ENCODE measurements around the gene KIAA1671. TPM values are rescaled to one million over a fixed set of nuclear protein-coding genes. Genes with fewer than 3 reads are reported as not detected.

Gene KIAA1671
- total RNA-seq, 4 donors from 2014 or later: 83.1 to 162 (median 105) TPM

DNA sequence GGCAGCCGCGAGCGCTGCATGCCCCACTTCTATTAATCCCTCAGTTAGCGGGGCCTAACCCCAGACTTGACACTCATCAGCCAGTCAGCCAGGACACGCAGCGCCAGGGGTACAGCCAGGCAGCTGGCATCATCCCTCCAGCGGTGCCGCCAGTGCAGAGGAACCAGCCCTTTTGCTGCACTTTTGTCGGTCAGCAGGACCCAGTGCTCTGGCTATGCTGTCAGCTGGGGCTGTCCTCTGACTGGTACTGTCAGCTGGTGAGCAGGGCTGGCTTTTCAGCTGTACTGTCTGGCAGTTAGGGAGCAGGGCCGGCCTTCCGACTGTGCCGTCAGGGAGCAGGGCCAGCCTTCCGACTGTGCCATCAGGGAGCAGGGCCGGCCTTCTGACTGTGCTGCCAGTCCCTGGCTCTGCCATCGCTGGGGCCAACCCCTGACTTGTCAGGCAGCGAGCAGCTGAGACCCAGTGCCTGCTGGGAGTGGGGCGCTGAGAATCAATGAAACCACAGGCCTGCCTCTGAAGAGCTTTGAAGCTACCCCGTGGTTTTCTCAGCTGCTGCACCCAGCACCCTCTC lies 115.4 kb downstream of the KIAA1671 start:
- Histone ChIP-seq H3K9me3 (no peaks in the 10 kb centered on the region), H3K36me3 (no peaks in the 10 kb centered on the region), H3K27me3 (no peaks in the 10 kb centered on the region), H3K4me1 (peaks cover 0 to 4% (median 4%) of the 10 kb centered on the region in 4 donors), H3K27ac (peak overlapping the region in 3 of 4 donors; percentile 24 to 49 (median 47)), H3K4me3 (no peak overlapping the region)
- WGBS, 2 donors (ENCODE audit: low coverage in 1 of 2): 82% methylated on average over 13 of the region's 18 CpGs; no CpG with 5 or more reads in 1 of the 2 donors
- DNase-seq: peak; percentile 41
- in situ Hi-C loops (cut with MboI; ENCODE audit: low pct_ligation_motif_present in 1 of 4, low pct_unique_long_range_greater_than_20kb in 1 of 4, low sequenced_read_pairs in 3 of 4) (no loop called here), intact Hi-C loops (cut with DNase I; ENCODE audit: low total_unique reads) (no loop called here)
- no peak for TF ChIP-seq EP300 (IDR thresholded peaks at IDR 0.05; ENCODE audit: low read depth)
- no peak for TF ChIP-seq POLR2A (IDR thresholded peaks at IDR 0.05)
- no peak for TF ChIP-seq POLR2AphosphoS5 (IDR thresholded peaks at IDR 0.05)
- TF ChIP-seq, protein P1, sequence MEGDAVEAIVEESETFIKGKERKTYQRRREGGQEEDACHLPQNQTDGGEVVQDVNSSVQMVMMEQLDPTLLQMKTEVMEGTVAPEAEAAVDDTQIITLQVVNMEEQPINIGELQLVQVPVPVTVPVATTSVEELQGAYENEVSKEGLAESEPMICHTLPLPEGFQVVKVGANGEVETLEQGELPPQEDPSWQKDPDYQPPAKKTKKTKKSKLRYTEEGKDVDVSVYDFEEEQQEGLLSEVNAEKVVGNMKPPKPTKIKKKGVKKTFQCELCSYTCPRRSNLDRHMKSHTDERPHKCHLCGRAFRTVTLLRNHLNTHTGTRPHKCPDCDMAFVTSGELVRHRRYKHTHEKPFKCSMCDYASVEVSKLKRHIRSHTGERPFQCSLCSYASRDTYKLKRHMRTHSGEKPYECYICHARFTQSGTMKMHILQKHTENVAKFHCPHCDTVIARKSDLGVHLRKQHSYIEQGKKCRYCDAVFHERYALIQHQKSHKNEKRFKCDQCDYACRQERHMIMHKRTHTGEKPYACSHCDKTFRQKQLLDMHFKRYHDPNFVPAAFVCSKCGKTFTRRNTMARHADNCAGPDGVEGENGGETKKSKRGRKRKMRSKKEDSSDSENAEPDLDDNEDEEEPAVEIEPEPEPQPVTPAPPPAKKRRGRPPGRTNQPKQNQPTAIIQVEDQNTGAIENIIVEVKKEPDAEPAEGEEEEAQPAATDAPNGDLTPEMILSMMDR (IDR thresholded peaks at IDR 0.05): no peak

GRCh38 chr22:25068707-25069106 lies 116.2 kb downstream of the KIAA1671 start:
- WGBS, 2 donors (ENCODE audit: low coverage in 1 of 2): 94% methylated on average over 9 of the region's 9 CpGs; no CpG with 5 or more reads in 1 of the 2 donors
- TF ChIP-seq, protein P1 (IDR thresholded peaks at IDR 0.05): no peak
- TF ChIP-seq POLR2A (IDR thresholded peaks at IDR 0.05) (no peak), EP300 (IDR thresholded peaks at IDR 0.05; ENCODE audit: low read depth) (no peak), POLR2AphosphoS5 (IDR thresholded peaks at IDR 0.05) (no peak)
- Histone ChIP-seq H3K4me1 (peaks cover 0 to 4% (median 4%) of the 10 kb centered on the region in 4 donors), H3K9me3 (no peaks in the 10 kb centered on the region), H3K36me3 (no peaks in the 10 kb centered on the region), H3K27ac (peak overlapping the region; percentile 2 to 49 (median 14)), H3K27me3 (no peaks in the 10 kb centered on the region), H3K4me3 (no peak overlapping the region)
- DNase-seq: no peak
- in situ Hi-C loops (cut with MboI; ENCODE audit: low pct_ligation_motif_present in 1 of 4, low pct_unique_long_range_greater_than_20kb in 1 of 4, low sequenced_read_pairs in 3 of 4) (no loop called here), intact Hi-C loops (cut with DNase I; ENCODE audit: low total_unique reads) (no loop called here)

GRCh38 chr22:25069426-25069757 lies 116.9 kb downstream of the KIAA1671 start:
- no peaks in the 10 kb centered on the region for H3K9me3 ChIP-seq
- WGBS, 2 donors (ENCODE audit: low coverage in 1 of 2): 87% methylated on average over 5 of the region's 5 CpGs; no CpG with 5 or more reads in 1 of the 2 donors
- H3K4me3 ChIP-seq: no peak overlapping the region
- in situ Hi-C loops (cut with MboI; ENCODE audit: low pct_ligation_motif_present in 1 of 4, low pct_unique_long_range_greater_than_20kb in 1 of 4, low sequenced_read_pairs in 3 of 4): no loop called here
- TF ChIP-seq POLR2AphosphoS5 (IDR thresholded peaks at IDR 0.05) (no peak), POLR2A (IDR thresholded peaks at IDR 0.05) (no peak), EP300 (IDR thresholded peaks at IDR 0.05; ENCODE audit: low read depth) (no peak)
- TF ChIP-seq, protein P1 (IDR thresholded peaks at IDR 0.05): no peak
- H3K36me3 ChIP-seq: no peaks in the 10 kb centered on the region
- H3K27me3 ChIP-seq: no peaks in the 10 kb centered on the region
- peaks cover 0 to 4% (median 4%) of the 10 kb centered on the region in 4 donors for H3K4me1 ChIP-seq
- H3K27ac ChIP-seq: no peak overlapping the region
- no peak for DNase-seq
- intact Hi-C loops (cut with DNase I; ENCODE audit: low total_unique reads): no loop called here

GRCh38 chr22:25069758-25070481 lies 117.4 kb downstream of the KIAA1671 start:
- H3K4me3 ChIP-seq: peak overlapping the region in 2 of 4 donors; percentile 15 to 20
- H3K27ac ChIP-seq: peak overlapping the region; percentile 17 to 51 (median 31)
- H3K9me3 ChIP-seq: no peaks in the 10 kb centered on the region
- TF ChIP-seq EP300 (IDR thresholded peaks at IDR 0.05; ENCODE audit: low read depth): no peak
- TF ChIP-seq, protein P1 (IDR thresholded peaks at IDR 0.05): no peak
- TF ChIP-seq POLR2AphosphoS5 (IDR thresholded peaks at IDR 0.05): no peak
- TF ChIP-seq POLR2A (IDR thresholded peaks at IDR 0.05): no peak
- DNase-seq: no peak
- intact Hi-C loops (cut with DNase I; ENCODE audit: low total_unique reads): no loop called here
- H3K27me3 ChIP-seq: no peaks in the 10 kb centered on the region
- WGBS, 2 donors (ENCODE audit: low coverage in 1 of 2): 39 to 55% methylated on average over 10 to 29 of the region's 29 CpGs
- peaks cover 0 to 4% (median 4%) of the 10 kb centered on the region in 4 donors for H3K4me1 ChIP-seq
- in situ Hi-C loops (cut with MboI; ENCODE audit: low pct_ligation_motif_present in 1 of 4, low pct_unique_long_range_greater_than_20kb in 1 of 4, low sequenced_read_pairs in 3 of 4): loop anchor here in 1 of 4 donors (10.0 kb wide), 1 partner anchor 105 kb away; no protein-coding TSS in a partner anchor
- no peaks in the 10 kb centered on the region for H3K36me3 ChIP-seq

All from transverse colon (tissue), 4 donors.